ENCODE measurements around the gene NSF. TPM values are rescaled to one million over a fixed set of nuclear protein-coding genes. Genes with fewer than 3 reads are reported as not detected.
"Not testable (repeated sequence)": the region's sequence is repeated elsewhere in the genome, so short reads cannot be mapped to it uniquely, and the experiment has no call there.

Gene NSF
- total RNA-seq, 8 experiments from 2014 or later: 58.6 to 162 (median 76.1) TPM

DNA sequence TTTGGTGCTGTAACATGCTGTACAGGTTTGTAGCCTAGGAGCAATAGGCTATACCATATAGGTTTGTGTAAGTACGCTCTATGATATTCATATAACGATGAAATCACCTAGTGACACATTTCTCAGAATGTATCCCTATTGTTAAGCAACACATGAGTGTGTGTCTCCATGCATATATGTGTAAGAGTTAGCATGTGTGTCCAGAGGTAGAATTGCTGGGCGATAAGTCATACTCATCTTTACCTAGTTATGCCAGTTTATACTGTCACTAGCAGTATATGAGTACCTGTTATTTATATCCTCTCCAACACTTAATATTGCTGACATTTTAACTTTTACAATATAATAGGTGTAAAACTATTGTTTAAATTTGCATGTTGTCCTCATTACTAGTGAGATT lies 10.3 kb downstream of the NSF start:
- H3K4me3 ChIP-seq; in situ Hi-C loops (cut with MboI; ENCODE audit: low pct_unique_long_range_greater_than_20kb in 2 of 9, low sequenced_read_pairs in 9 of 9, unreplicated experiment in 9 of 9); H3K27ac ChIP-seq; ATAC-seq (replicated peaks in 6 of 8); H3K4me1 ChIP-seq (replicated peaks in 1 of 2): not testable (repeated sequence)
- no CpG with 5 or more reads among the region's 3 CpGs for WGBS, 10 experiments

DNA sequence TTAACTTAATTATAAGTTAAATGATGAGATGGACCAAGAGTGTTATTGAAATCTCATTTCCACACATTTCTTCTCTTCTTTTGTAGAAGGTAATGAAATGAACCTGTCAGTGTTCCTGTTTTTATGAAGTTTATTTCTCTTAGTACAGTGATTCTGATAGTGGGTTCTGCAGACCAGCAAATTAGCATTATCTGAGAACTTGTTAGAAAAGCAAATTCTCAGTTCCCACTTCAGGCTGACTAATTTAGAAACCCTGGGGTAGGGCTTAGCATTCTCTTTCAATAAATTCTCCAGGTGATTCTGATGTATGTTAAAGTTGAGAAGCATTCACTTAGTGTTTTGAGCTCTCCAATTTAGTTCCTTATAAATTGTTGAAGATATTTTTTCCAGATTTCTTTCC lies 12.7 kb downstream of the NSF start:
- ATAC-seq (replicated peaks in 6 of 8); in situ Hi-C loops (cut with MboI; ENCODE audit: low pct_unique_long_range_greater_than_20kb in 2 of 9, low sequenced_read_pairs in 9 of 9, unreplicated experiment in 9 of 9); H3K4me1 ChIP-seq (replicated peaks in 1 of 2); H3K4me3 ChIP-seq; H3K27ac ChIP-seq: not testable (repeated sequence)

DNA sequence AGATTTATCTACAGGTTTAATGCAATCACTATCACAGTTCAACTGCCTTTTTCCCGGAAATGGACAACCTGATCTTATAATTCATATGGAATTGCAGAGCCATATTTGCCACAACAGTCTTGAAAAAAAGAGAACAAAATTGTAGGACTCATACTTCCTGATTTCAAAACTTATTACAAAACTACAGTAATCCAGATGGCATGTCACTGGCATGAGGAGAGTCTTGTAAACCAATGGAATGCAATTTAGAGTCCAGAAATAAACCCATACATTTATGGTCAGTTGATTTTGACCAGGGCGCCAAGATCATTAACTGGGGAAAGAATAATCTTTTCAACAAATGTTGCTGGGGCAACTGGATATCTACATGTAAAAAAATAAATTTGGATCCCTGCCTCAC lies 20.8 kb downstream of the NSF start:
- in situ Hi-C loops (cut with MboI; ENCODE audit: low pct_unique_long_range_greater_than_20kb in 2 of 9, low sequenced_read_pairs in 9 of 9, unreplicated experiment in 9 of 9); ATAC-seq (replicated peaks in 6 of 8): not testable (repeated sequence)

DNA sequence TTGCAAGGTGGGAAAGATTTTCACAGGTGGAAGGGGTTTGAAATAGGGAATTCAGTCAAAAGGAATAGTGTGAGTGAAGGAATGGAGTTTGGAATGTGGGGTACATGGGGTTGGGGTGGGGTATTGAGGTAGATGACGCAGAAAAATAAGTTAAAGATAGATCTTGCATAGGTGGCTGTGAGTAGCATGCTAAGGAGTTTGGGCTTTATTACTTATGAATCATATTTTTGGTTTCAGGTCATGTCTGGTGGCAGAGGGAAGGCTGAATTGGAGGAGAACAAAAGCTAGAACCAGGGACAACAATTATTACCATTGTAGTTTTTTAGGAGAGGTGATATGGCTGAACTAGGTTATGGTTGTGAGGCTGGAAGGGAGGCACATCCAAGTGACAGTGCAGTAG lies 23.4 kb downstream of the NSF start:
- H3K4me3 ChIP-seq; H3K27ac ChIP-seq; ATAC-seq (replicated peaks in 6 of 8); in situ Hi-C loops (cut with MboI; ENCODE audit: low pct_unique_long_range_greater_than_20kb in 2 of 9, low sequenced_read_pairs in 9 of 9, unreplicated experiment in 9 of 9); H3K4me1 ChIP-seq (replicated peaks in 1 of 2): not testable (repeated sequence)
- WGBS, 10 experiments: no CpG with 5 or more reads among the region's 1 CpG

More for the DNA sequence above, 20.8 kb downstream of the NSF start:
- H3K4me1 ChIP-seq (replicated peaks in 1 of 2); H3K4me3 ChIP-seq; H3K27ac ChIP-seq: not testable (repeated sequence)
- WGBS, 10 experiments: no CpG with 5 or more reads among the region's 2 CpGs

- H3K4me3 ChIP-seq; in situ Hi-C loops (cut with MboI; ENCODE audit: low pct_unique_long_range_greater_than_20kb in 2 of 9, low sequenced_read_pairs in 9 of 9, unreplicated experiment in 9 of 9); ATAC-seq (replicated peaks in 6 of 8); H3K4me1 ChIP-seq (replicated peaks in 1 of 2); H3K27ac ChIP-seq: not testable (repeated sequence)
- no CpG with 5 or more reads among the region's 3 CpGs for WGBS, 10 experiments
These were observed 26.7 kb downstream of the NSF start for GRCh38 chr17:46617121-46617520.

- peak in 2 of 8 experiments; percentile 20 to 47 for ATAC-seq (replicated peaks in 6 of 8)
- in situ Hi-C loops (cut with MboI; ENCODE audit: low pct_unique_long_range_greater_than_20kb in 2 of 9, low sequenced_read_pairs in 9 of 9, unreplicated experiment in 9 of 9); H3K27ac ChIP-seq; H3K4me3 ChIP-seq; H3K4me1 ChIP-seq (replicated peaks in 1 of 2): not testable (repeated sequence)
- no CpG with 5 or more reads among the region's 1 CpG for WGBS, 10 experiments
These were observed 28.5 kb downstream of the NSF start for GRCh38 chr17:46618975-46619374.

DNA sequence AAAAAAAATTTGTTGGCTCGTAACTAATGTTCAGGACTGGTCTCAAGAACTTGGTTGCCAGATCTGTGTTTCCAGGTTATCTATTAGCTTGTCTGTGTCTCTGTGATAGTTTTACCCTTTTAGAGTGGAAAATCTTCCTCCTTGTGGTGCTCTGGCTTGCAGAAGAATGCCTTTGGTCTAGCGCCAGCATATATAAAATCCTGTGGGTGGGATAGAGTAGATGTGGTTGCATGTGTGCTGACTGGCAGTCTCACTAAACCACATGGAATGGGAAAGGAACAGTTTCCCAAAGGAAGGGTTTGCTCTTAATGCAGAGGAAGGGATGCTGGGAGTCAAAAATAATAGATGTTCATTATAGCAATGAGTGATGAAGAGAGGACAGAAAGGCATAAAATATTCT lies 33.3 kb downstream of the NSF start:
- H3K27ac ChIP-seq; H3K4me3 ChIP-seq; H3K4me1 ChIP-seq (replicated peaks in 1 of 2); in situ Hi-C loops (cut with MboI; ENCODE audit: low pct_unique_long_range_greater_than_20kb in 2 of 9, low sequenced_read_pairs in 9 of 9, unreplicated experiment in 9 of 9): not testable (repeated sequence)
- no CpG with 5 or more reads among the region's 2 CpGs for WGBS, 10 experiments
- ATAC-seq (replicated peaks in 6 of 8): peak in 4 of 8 experiments; percentile 43 to 62 (median 50)

DNA sequence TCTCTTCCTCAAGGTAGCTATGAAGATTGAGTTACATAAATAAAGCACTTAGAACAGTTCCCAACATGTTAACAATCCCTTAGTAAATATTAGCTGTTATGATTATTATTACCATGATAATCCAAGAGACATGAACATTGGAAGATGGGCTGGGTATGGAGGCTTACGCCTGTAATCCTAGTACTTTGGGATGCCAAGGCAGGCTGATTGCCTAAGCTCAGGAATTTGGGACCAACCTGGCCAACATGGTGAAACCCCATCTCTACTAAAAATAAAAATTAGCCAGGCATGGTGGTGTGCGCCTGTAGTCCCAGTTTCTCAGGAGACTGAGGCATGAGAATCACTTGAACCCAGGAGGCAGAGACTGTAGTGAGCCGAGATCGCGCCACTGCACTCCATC lies 34.3 kb downstream of the NSF start:
- H3K27ac ChIP-seq; H3K4me1 ChIP-seq (replicated peaks in 1 of 2); in situ Hi-C loops (cut with MboI; ENCODE audit: low pct_unique_long_range_greater_than_20kb in 2 of 9, low sequenced_read_pairs in 9 of 9, unreplicated experiment in 9 of 9); H3K4me3 ChIP-seq; ATAC-seq (replicated peaks in 6 of 8): not testable (repeated sequence)
- no CpG with 5 or more reads among the region's 5 CpGs for WGBS, 10 experiments

DNA sequence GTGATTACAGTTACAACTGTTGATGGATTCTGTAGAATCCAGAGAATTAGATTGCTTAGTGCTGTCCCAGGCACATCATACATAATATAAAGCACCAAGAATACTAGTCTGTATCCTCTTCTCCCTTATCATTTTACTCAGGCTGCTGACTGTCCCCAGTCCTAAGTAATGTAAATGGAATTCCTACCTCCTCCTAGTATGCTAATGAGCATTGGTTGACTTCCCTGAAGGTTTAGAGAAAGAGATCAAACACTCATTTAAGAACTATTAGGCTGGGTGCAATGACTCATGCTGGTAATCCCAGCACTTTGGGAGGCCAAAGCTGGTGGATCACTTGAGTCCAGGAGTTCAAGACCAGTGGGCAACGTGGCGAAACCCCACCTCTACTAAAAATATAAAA lies 37.0 kb downstream of the NSF start:
- H3K4me3 ChIP-seq; H3K27ac ChIP-seq; in situ Hi-C loops (cut with MboI; ENCODE audit: low pct_unique_long_range_greater_than_20kb in 2 of 9, low sequenced_read_pairs in 9 of 9, unreplicated experiment in 9 of 9); H3K4me1 ChIP-seq (replicated peaks in 1 of 2): not testable (repeated sequence)
- peak in 3 of 8 experiments; percentile 34 to 90 (median 83) for ATAC-seq (replicated peaks in 6 of 8)
- WGBS, 10 experiments: no CpG with 5 or more reads among the region's 2 CpGs

DNA sequence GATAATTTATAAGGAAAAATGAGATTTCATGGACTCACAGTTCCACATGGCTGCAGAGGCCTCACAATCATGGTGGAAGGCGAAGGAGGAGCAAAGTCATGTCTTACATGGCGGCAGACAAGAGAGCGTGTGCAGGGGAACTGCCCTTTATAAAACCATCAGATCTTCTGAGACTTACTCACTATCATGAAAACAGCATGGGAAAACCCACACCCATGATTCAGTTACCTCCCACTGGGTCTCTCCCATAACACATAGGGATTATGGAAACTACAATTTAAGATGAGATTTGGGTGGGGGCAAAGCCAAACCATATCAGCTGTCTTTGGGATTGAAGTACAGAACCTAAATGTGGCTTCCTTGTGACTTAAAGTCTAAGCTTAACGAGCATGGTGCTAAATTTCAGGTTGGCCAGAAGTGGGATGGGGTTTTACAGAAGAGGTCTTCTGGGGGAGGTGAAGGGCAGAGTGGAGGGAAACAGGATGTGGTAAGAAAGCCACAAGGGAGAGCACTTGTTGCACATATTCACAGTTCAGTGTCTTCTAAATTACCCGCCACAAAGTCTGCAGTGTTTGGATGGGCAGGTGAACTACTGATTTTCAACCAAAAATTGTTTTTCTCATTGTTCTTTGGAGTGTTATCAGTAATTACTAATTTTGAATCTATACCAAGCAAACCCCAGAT lies 38.4 kb downstream of the NSF start:
- not testable (repeated sequence) for ATAC-seq (replicated peaks in 6 of 8); H3K4me3 ChIP-seq
- no CpG with 5 or more reads among the region's 5 CpGs for WGBS, 10 experiments

GRCh38 chr17:46632146-46632545 lies 41.7 kb downstream of the NSF start:
- in situ Hi-C loops (cut with MboI; ENCODE audit: low pct_unique_long_range_greater_than_20kb in 2 of 9, low sequenced_read_pairs in 9 of 9, unreplicated experiment in 9 of 9); H3K4me3 ChIP-seq; H3K27ac ChIP-seq; H3K4me1 ChIP-seq (replicated peaks in 1 of 2): not testable (repeated sequence)
- peak in 2 of 8 experiments; percentile 16 to 46 for ATAC-seq (replicated peaks in 6 of 8)
- no CpG with 5 or more reads among the region's 3 CpGs for WGBS, 10 experiments

More for the DNA sequence above, 38.4 kb downstream of the NSF start:
- in situ Hi-C loops (cut with MboI; ENCODE audit: low pct_unique_long_range_greater_than_20kb in 2 of 9, low sequenced_read_pairs in 9 of 9, unreplicated experiment in 9 of 9); H3K27ac ChIP-seq; H3K4me1 ChIP-seq (replicated peaks in 1 of 2): not testable (repeated sequence)

GRCh38 chr17:46634844-46635243 lies 44.4 kb downstream of the NSF start:
- ATAC-seq (replicated peaks in 6 of 8); H3K4me1 ChIP-seq (replicated peaks in 1 of 2); in situ Hi-C loops (cut with MboI; ENCODE audit: low pct_unique_long_range_greater_than_20kb in 2 of 9, low sequenced_read_pairs in 9 of 9, unreplicated experiment in 9 of 9); H3K4me3 ChIP-seq; H3K27ac ChIP-seq: not testable (repeated sequence)

DNA sequence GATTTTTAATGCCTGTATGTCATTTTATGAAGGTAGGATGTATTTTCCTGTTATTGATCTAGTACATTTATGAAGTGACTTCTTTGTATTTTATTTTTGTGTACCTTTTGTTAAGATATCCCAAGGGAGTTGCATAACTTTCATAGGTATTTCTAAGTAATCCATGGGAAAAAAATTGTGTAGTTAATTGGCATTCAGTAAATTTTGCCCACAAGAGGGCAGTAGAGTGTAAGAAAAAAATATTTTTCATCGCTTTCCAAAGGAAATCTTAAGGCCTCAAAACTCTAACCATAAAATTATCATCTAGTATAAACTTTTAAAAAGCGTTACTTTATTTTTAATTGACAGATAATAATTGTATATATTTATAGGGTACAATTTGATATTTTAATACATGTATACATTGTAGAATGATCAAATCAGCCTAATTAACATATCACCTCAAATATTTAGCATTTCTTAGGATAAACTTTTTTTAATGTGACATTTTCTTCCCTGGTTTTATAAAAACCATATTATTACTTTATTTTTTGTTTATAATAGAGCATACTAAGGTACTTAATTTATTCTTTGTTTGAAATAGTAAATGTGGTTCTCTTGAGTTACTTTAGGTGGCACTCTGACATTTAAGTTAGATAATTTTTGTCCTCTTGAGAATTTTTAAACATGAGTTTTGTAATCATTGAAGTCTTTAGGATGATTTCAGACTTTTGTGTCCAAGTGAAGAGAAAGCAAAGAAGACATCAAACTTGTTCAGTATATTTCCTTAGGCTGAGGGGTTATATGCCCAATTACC lies 51.6 kb downstream of the NSF start:
- H3K4me1 ChIP-seq (replicated peaks in 1 of 2); H3K27ac ChIP-seq; H3K4me3 ChIP-seq; in situ Hi-C loops (cut with MboI; ENCODE audit: low pct_unique_long_range_greater_than_20kb in 2 of 9, low sequenced_read_pairs in 9 of 9, unreplicated experiment in 9 of 9); ATAC-seq (replicated peaks in 6 of 8): not testable (repeated sequence)
- WGBS, 10 experiments: no CpG with 5 or more reads among the region's 2 CpGs

GRCh38 chr17:46647251-46647650 lies 56.8 kb downstream of the NSF start:
- H3K4me3 ChIP-seq; H3K27ac ChIP-seq; H3K4me1 ChIP-seq (replicated peaks in 1 of 2); in situ Hi-C loops (cut with MboI; ENCODE audit: low pct_unique_long_range_greater_than_20kb in 2 of 9, low sequenced_read_pairs in 9 of 9, unreplicated experiment in 9 of 9): not testable (repeated sequence)
- no CpG with 5 or more reads among the region's 2 CpGs for WGBS, 10 experiments
- ATAC-seq (replicated peaks in 6 of 8): peak in 2 of 8 experiments; percentile 53 to 74
